ENCODE data around the gene SMARCB1.
A peak's percentile ranks its signal among the peaks of the same experiment; 100 is the strongest.

Gene SMARCB1
- 33.3 to 41.7 reads per million in 2 donors for total RNA-seq

DNA sequence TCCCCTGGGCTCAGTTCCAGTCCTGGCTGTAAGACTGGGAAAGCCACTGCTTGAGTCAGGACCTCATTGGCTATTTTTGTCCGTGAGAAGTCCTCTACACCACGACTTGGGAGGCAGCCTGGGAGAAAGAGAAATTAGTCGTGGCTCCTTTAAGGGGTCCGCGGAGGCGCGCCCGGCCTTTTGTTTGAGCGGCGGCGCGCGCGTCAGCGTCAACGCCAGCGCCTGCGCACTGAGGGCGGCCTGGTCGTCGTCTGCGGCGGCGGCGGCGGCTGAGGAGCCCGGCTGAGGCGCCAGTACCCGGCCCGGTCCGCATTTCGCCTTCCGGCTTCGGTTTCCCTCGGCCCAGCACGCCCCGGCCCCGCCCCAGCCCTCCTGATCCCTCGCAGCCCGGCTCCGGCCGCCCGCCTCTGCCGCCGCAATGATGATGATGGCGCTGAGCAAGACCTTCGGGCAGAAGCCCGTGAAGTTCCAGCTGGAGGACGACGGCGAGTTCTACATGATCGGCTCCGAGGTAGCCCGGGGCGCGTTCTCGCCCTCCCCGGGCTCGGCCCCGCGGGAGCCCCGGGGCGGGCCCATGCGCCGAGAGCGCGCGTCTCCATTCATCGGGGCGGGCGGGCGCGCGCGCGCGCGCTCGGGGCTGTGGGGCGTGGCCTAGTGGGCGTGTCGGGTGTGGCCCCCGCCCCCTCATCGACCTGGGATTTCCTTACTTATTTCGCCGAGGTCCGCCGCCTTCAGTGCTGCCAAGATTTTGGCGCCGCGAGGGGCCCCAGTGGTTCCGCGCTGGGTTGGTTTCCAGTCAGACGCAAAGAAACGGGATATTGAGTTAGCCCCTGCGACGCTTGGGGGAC lies at the start of gene SMARCB1:
SMARCB1 (plus strand) TSS at position 215 of the 848 bp plus-strand sequence; CDS start at position 419, 204 bp downstream.
- DNase-seq = peak; percentile 89

GRCh38 chr22:23737696-23738095 lies 49.1 kb upstream of the SMARCB1 start:
- no peak for DNase-seq

GRCh38 chr22:23742505-23743264 lies 44.1 kb upstream of the SMARCB1 start:
- DNase-seq = no peak

GRCh38 chr22:23743303-23743705 lies 43.5 kb upstream of the SMARCB1 start:
- DNase-seq = no peak

DNA sequence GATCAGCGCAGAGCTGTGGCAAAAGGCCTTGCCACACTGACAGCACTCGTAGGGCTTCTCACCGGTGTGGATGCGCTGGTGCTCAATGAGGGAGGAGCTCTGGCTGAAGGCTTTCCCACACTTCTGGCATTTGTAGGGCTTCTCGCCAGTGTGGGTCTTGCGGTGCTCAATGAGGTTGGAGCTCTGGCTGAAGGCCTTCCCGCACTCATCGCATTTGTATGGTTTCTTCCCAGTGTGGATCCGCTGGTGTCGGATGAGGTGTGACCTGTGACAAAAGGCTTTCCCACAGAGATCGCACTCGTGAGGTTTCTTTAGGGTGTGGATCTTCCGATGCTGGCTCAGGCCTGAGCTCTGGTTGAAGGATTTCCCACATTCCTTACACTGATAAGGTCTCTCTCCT lies 42.8 kb upstream of the SMARCB1 start:
- DNase-seq = no peak

DNA sequence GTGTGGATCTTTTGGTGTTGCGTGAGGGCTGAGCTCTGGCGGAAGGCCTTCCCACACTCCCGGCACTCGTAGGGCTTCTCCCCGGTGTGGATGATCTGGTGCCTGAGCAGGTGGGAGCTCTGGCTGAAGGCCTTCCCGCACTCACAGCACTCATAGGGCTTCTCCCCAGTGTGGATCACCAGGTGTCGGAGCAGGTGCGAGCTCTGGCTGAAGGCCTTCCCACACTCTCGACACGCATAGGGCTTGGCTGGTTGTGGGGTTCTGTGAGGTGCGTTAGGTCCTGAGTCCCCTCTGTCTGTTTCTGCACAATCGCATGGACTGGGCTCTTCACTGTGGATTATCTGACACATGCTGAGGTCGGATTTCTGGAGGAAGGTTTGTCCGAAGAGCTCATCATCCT lies 42.3 kb upstream of the SMARCB1 start:
- DNase-seq = no peak

- DNase-seq = no peak
Measured at GRCh38 chr22:23745791-23746190, 41.0 kb upstream of the SMARCB1 start.

DNA sequence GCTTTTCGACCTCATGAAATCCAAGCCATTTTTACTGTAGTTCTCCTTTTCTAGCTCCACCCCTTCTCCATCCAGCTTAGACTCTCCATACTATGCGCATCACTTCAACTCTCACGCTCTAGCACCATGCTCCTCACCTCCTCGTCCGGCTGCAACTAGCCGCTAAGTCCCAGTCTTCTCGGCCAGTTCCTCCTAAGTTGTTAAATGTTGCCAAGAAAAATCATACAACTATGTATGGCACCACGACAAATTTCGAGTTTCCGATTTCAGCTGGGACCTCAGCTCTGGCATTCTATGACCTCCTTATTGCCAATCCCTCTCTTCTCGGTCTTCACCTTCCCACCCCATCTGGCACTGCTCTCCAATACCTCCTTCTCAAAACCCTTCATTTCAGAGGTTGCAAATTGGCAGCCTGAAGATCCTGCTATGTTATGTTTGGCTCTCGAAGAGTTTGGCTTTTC lies 36.9 kb upstream of the SMARCB1 start:
- no peak for DNase-seq

GRCh38 chr22:23750367-23750713 lies 36.4 kb upstream of the SMARCB1 start:
- DNase-seq = no peak

DNA sequence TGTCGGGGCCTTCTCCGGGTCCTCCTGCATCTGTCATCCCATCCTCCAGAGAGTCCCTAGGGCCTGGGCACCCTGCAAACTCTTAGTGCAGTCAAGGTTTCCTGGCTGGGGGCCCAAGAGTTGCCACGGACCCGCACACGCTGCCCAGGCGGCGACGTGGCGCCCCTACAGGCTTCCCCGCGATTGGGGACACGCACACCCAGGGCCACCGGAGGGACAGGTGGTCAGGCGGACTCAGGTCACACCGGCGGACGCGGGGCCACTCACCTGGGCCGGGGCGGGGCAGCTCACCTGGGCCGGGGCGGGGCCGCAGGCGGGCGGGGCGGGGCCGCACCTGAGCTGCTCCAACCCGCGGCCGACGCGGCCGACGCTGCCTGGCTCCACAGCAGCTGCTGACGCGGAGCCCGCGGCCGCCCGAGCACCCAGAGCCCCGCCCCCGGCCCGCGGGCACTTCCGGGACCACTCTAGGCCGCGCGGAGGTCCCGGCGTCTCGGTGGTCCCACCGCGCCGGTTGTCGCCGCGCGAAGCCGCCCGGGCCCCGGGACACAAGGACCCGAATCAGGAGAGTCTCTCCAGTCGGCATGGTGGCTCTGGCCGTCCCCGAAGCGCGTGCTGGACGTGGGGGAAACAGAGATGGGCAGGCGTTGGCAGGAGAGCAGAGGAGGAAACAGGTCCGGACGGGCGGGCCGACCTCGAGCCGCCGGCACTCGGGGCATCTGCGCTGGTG lies 35.9 kb upstream of the SMARCB1 start, which contains the start of gene ZNF70:
ZNF70 (minus strand) TSS at position 399 of the 727 bp plus-strand sequence. CDS start 5,972 bp downstream, outside the sequence.
- peak; percentile 81 for DNase-seq

DNA sequence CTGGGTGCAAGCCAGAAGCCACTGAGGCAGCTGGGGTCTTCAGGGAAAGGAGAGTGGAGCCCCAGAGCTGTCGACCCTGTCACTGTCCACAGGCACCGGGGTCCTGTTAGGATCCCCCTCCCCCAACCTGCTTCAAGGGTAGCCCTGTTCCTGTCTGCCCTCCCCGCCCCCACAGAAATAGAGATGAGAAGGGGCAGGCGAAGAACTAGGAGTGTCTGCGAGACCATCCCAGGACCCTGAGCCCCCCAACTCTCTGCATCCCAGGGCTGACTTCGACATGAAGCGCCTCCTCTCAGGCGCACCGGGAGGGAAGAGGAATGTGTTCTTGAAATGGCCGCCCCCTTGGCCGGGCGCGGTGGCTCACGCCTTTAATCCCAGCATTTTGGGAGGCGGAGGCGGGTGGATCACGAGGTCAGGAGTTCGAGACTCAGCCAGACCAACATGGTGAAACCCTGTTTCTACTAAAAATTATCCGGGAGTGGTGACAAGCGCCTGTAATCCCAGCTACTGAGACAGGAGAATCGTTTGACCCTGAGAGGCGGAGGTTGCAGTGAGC lies 35.2 kb upstream of the SMARCB1 start:
- DNase-seq = no peak

DNA sequence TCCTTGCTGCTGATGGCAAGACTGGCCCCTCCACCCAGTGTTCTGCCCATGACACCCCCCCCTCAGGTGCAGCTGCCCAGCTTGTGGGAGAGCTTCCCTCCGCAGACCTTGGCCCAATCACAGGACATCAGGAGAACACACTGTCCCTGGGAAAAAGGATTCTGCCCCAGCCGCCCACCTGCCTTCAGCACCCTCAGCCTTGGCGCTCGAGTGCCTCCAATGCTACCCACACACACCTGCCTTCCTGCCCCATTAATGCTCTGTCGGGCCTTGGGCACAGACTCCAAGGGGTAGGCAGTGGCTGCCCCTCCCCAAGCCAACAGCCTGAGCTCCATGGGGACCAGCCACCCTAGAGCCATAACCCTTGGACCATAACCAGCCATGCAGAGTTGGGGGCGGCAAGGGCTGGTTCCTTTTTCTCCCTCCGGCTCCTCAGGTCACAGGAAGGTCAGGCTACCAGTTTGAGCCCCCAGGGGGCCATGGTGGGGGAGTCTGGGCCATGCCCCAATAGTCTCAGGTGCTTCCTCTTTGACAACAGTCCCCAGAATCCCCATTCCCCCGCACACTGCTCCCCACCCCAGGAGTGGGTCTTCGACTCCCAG lies 34.6 kb upstream of the SMARCB1 start:
- no peak for DNase-seq

DNA sequence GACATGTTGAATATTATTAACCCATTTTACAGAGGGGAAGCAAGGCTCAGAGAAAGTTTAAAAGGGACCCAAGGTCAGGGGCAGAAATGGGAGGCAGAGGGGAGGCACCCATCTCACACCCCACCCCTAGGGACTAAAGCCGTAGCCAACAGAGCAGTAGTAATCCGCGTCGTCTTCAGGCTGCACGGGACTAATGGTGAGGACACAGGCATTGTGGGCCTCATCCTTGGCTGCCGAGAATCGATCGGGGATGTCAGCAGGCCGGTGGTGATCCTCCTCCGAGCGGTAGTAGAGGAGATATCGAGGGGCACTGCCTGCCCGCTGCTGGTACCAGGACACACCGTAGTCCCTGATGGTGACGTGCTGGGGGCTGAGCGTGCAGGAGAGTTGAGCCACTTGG lies 34.0 kb upstream of the SMARCB1 start:
- DNase-seq = no peak

- DNase-seq = no peak
Measured at GRCh38 chr22:23753385-23753784, 33.4 kb upstream of the SMARCB1 start.

GRCh38 chr22:23754220-23754919 lies 32.4 kb upstream of the SMARCB1 start, which contains the start of gene VPREB3:
TSS of gene VPREB3 (minus strand) at chr22:23754425. CDS start at chr22:23754363, 62 bp downstream.
- DNase-seq = no peak

GRCh38 chr22:23754980-23755636 lies 31.7 kb upstream of the SMARCB1 start:
- no peak for DNase-seq

GRCh38 chr22:23755711-23756110 lies 31.1 kb upstream of the SMARCB1 start:
- no peak for DNase-seq

DNA sequence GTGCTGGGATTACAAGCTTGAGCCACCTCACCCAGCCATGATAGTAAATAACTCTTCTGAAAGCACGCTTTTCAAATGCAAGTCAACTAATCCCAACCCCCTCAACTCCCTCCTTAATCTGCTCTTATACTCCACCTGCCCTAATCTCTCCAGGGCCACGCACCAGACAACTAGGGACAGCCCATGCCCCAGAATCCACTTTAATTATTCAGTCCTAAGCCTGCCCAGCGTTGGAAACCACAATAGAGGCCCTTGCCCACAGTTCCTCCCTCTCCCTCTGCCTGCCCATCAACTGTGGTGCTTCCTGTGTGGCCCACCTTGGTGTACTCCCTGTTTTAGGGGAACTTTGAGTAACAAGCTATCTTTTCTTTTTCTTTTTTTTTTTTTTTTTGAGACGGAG lies 29.9 kb upstream of the SMARCB1 start:
- DNase-seq = no peak

DNA sequence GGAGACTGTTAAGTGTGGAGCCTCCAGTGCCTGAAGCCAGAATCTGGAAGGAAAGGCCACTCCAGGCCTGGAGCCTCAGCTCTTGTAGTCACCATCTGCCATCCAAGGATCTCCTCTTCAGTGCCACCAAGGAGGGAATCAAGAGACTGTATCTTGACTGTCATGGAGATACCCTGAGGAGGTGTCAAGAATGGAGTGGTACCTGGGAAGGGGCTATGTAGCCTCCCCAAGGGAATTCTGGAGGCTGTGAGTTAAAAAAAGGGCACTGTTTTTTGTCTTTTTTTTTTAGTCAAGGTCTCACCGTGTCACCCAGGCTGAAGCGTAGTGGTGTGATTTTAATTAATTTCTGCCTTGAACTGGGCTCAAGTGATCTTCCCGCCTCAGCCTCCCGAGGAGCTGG lies 27.2 kb upstream of the SMARCB1 start:
- no peak for DNase-seq

GRCh38 chr22:23760056-23760455 lies 26.7 kb upstream of the SMARCB1 start:
- no peak for DNase-seq
